Ascending aorta (tissue), 2 donors: ENCODE measurements around the gene HOXB5. TPM values are rescaled to one million over a fixed set of nuclear protein-coding genes. Genes with fewer than 3 reads are reported as not detected.

ENCODE experiments used
- DNase-seq, 2 donors: peaks; one replicate each; pipeline ENCODE4 v3.0.0-alpha.2; 2019; ENCODE audit warnings: low spot score in 2 of 2
- H3K27ac ChIP-seq, 2 donors: fragments of 200-600 bp; sonication (generic); one replicate each; pipeline ENCODE4 v1.5.1; 2016 to 2017; ENCODE audit warnings: mild to moderate bottlenecking in 1 of 2
- H3K27me3 ChIP-seq: fragments of 200-600 bp; sonication (generic); one replicate; pipeline ENCODE4 v1.5.1; 2017
- H3K36me3 ChIP-seq, 2 donors: fragments of 200-600 bp; sonication (generic); one replicate each; pipeline ENCODE4 v1.5.1; 2016
- H3K4me1 ChIP-seq, 2 donors: fragments of 200-600 bp; sonication (generic); one replicate each; pipeline ENCODE4 v1.5.1; 2016 to 2017; ENCODE audit warnings: mild to moderate bottlenecking in 1 of 2
- H3K4me3 ChIP-seq, 2 donors: fragments of 200-600 bp; sonication (generic); one replicate each; pipeline ENCODE4 v1.5.1; 2016 to 2017; ENCODE audit warnings: mild to moderate bottlenecking in 1 of 2
- H3K9me3 ChIP-seq, 2 donors: fragments of 200-600 bp; sonication (generic); one replicate each; pipeline ENCODE4 v1.5.1; 2016
- CTCF ChIP-seq, 3 experiments: fragments of 200-600 bp in 2 of 3; fragments of 450-650 bp in 1 of 3; sonication (generic) in 2 of 3; IDR thresholded peaks; one replicate each; pipeline ENCODE4 v1.5.1; 2016 to 2019; ENCODE audit warnings: antibody characterized with exemption in 3 of 3, mild to moderate bottlenecking in 1 of 3, moderate library complexity in 1 of 3
- intact Hi-C: fragments of 100-400 bp; cut with DNase I; formaldehyde crosslinking; loops from one replicate; pipeline ENCODE4 v1.15.1; 2023
- total RNA-seq: library from RNA; depleted of rRNA; stranded (reverse); fragments of >200 nt; gene quantifications from one replicate; pipeline ENCODE4 v1.1.0, GENCODE V29; 2016

Gene HOXB5
- total RNA-seq, 1 donor from 2014 or later: 0.53 TPM

GRCh38 chr17:48595278-48595999 lies 1.9 kb upstream of the HOXB5 start:
- H3K27ac ChIP-seq: no peak overlapping the region
- H3K4me1 ChIP-seq: peaks cover 9 to 19% of the 10 kb centered on the region in 2 donors
- TF ChIP-seq CTCF (IDR thresholded peaks at IDR 0.05): no peak
- H3K4me3 ChIP-seq: no peak overlapping the region
- DNase-seq: no peak
- intact Hi-C loops: loop anchor here (2.0 kb wide), 2 partner anchors 103 to 259 kb away; no protein-coding TSS in a partner anchor
- H3K27me3 ChIP-seq: no peaks in the 10 kb centered on the region
- peaks cover 0 to 8% of the 10 kb centered on the region in 2 donors for H3K36me3 ChIP-seq
- H3K9me3 ChIP-seq: no peaks in the 10 kb centered on the region

GRCh38 chr17:48594538-48595277 lies 1.1 kb upstream of the HOXB5 start:
- Histone ChIP-seq H3K9me3 (no peaks in the 10 kb centered on the region), H3K4me3 (no peak overlapping the region), H3K36me3 (peaks cover 0 to 8% of the 10 kb centered on the region in 2 donors), H3K4me1 (peaks cover 9 to 19% of the 10 kb centered on the region in 2 donors), H3K27me3 (no peaks in the 10 kb centered on the region), H3K27ac (no peak overlapping the region)
- intact Hi-C loops: loop anchor here (2.0 kb wide), 2 partner anchors 102 to 258 kb away; no protein-coding TSS in a partner anchor
- no peak for DNase-seq
- TF ChIP-seq CTCF (IDR thresholded peaks at IDR 0.05): no peak

GRCh38 chr17:48593840-48594537 lies 410 bp upstream of the HOXB5 start:
- peak in 1 of 2 donors; percentile 89 for DNase-seq

GRCh38 chr17:48592577-48592976 lies 1.0 kb downstream of the HOXB5 start:
- DNase-seq: no peak
- peak overlapping the region; percentile 22 to 57 for H3K27ac ChIP-seq
- intact Hi-C loops: loop anchor here (2.0 kb wide), 1 partner anchor 240 kb away; no protein-coding TSS in a partner anchor
- no peaks in the 10 kb centered on the region for H3K9me3 ChIP-seq
- peak overlapping the region; percentile 5 to 65 for H3K4me3 ChIP-seq
- TF ChIP-seq CTCF (IDR thresholded peaks at IDR 0.05): no peak
- peaks cover 0 to 8% of the 10 kb centered on the region in 2 donors for H3K36me3 ChIP-seq
- no peaks in the 10 kb centered on the region for H3K27me3 ChIP-seq
- peaks cover 9 to 14% of the 10 kb centered on the region in 2 donors for H3K4me1 ChIP-seq

More at GRCh38 chr17:48593840-48594537, 410 bp upstream of the HOXB5 start:
- intact Hi-C loops: loop anchor here (2.0 kb wide), 3 partner anchors 101 to 257 kb away; no protein-coding TSS in a partner anchor
- TF ChIP-seq CTCF (IDR thresholded peaks at IDR 0.05): peak; percentile 91 to 96 (median 96)
- no peaks in the 10 kb centered on the region for H3K9me3 ChIP-seq
- H3K4me1 ChIP-seq: peaks cover 9 to 19% of the 10 kb centered on the region in 2 donors
- H3K27me3 ChIP-seq: no peaks in the 10 kb centered on the region
- H3K36me3 ChIP-seq: peaks cover 0 to 8% of the 10 kb centered on the region in 2 donors
- H3K4me3 ChIP-seq: peak overlapping the region; percentile 49 to 65
- H3K27ac ChIP-seq: no peak overlapping the region

GRCh38 chr17:48592057-48592514 lies 1.5 kb downstream of the HOXB5 start:
- peaks cover 0 to 8% of the 10 kb centered on the region in 2 donors for H3K36me3 ChIP-seq
- no peak overlapping the region for H3K27ac ChIP-seq
- H3K4me1 ChIP-seq: peaks cover 5 to 9% of the 10 kb centered on the region in 2 donors
- no peak for TF ChIP-seq CTCF (IDR thresholded peaks at IDR 0.05)
- H3K9me3 ChIP-seq: no peaks in the 10 kb centered on the region
- intact Hi-C loops: loop anchor here (2.0 kb wide), 1 partner anchor 239 kb away; no protein-coding TSS in a partner anchor
- H3K27me3 ChIP-seq: no peaks in the 10 kb centered on the region
- DNase-seq: no peak
- peak overlapping the region; percentile 5 to 65 for H3K4me3 ChIP-seq
